HepG2 (cell line): ENCODE results near the gene PCNX4. TPM values are rescaled to one million over a fixed set of nuclear protein-coding genes. Genes with fewer than 3 reads are reported as not detected.

Experiments
- ADNP ChIP-seq: sonication (generic); formaldehyde crosslinking; IDR thresholded peaks from 2 replicates; pipeline ENCODE4 v1.4.0; 2020; ENCODE audit warnings: missing genetic modification reagents
- DDIT3 ChIP-seq: sonication (generic); formaldehyde crosslinking; IDR thresholded peaks from 2 replicates; pipeline ENCODE4 v1.4.0; 2020; ENCODE audit warnings: mild to moderate bottlenecking, missing genetic modification reagents
- FOSL2 ChIP-seq: sonication (generic); formaldehyde crosslinking; IDR thresholded peaks from 2 replicates; pipeline ENCODE4 v1.4.0; 2020; ENCODE audit warnings: missing genetic modification reagents
- HDAC2 ChIP-seq: sonication (generic); formaldehyde crosslinking; IDR thresholded peaks from 2 replicates; pipeline ENCODE4 v1.4.0; 2020; ENCODE audit warnings: missing genetic modification reagents
- HINFP ChIP-seq: sonication (generic); formaldehyde crosslinking; IDR thresholded peaks from 2 replicates; pipeline ENCODE4 v1.4.0; 2020; ENCODE audit warnings: low read depth, mild to moderate bottlenecking, missing genetic modification reagents
- MIER3 ChIP-seq: IDR thresholded peaks from 2 replicates; pipeline ENCODE4 v1.6.1; 2016; ENCODE audit warnings: missing compliant biosample characterization, borderline replicate concordance
- NFKB2 ChIP-seq: sonication (generic); formaldehyde crosslinking; IDR thresholded peaks from 2 replicates; pipeline ENCODE4 v1.4.0; 2020; ENCODE audit warnings: missing genetic modification reagents, borderline replicate concordance
- RBFOX2 ChIP-seq: fragments of 200-400 bp; formaldehyde crosslinking; IDR thresholded peaks from 2 replicates; pipeline ENCODE4 v1.6.1; 2017; ENCODE audit warnings: low read depth, mild to moderate bottlenecking, low read length
- SALL1 ChIP-seq: sonication (generic); formaldehyde crosslinking; IDR thresholded peaks from 2 replicates; pipeline ENCODE4 v1.8.0; 2022; ENCODE audit warnings: mild to moderate bottlenecking, missing genetic modification reagents
- SAP130 ChIP-seq: IDR thresholded peaks from 2 replicates; pipeline ENCODE4 v1.6.1; 2016; ENCODE audit warnings: low read depth
- TRIM22 ChIP-seq: fragments of 450-650 bp; IDR thresholded peaks from 2 replicates; pipeline ENCODE4 v1.6.1; 2017
- ZBTB1 ChIP-seq: sonication (generic); formaldehyde crosslinking; IDR thresholded peaks from 2 replicates; pipeline ENCODE4 v1.4.0; 2020; ENCODE audit warnings: missing genetic modification reagents, borderline replicate concordance
- ZBTB10 ChIP-seq: sonication (generic); formaldehyde crosslinking; IDR thresholded peaks from 2 replicates; pipeline ENCODE4 v1.4.0; 2020; ENCODE audit warnings: missing genetic modification reagents, borderline replicate concordance
- ZBTB44 ChIP-seq: sonication (generic); formaldehyde crosslinking; IDR thresholded peaks from 2 replicates; pipeline ENCODE4 v1.4.0; 2020; ENCODE audit warnings: missing genetic modification reagents
- ZNF264 ChIP-seq: sonication (generic); formaldehyde crosslinking; IDR thresholded peaks from 2 replicates; pipeline ENCODE4 v1.4.0; 2020; ENCODE audit warnings: missing genetic modification reagents
- ZNF468 ChIP-seq: sonication (generic); formaldehyde crosslinking; IDR thresholded peaks from 2 replicates; pipeline ENCODE4 v1.8.0; 2022; ENCODE audit warnings: mild to moderate bottlenecking, moderate library complexity, missing genetic modification reagents
- ZNF569 ChIP-seq: sonication (generic); formaldehyde crosslinking; IDR thresholded peaks from 2 replicates; pipeline ENCODE4 v1.5.0; 2020; ENCODE audit warnings: mild to moderate bottlenecking, missing genetic modification reagents, moderate library complexity, borderline replicate concordance
- ZNF710 ChIP-seq: sonication (generic); formaldehyde crosslinking; IDR thresholded peaks from 2 replicates; pipeline ENCODE4 v1.5.0; 2020; ENCODE audit warnings: mild to moderate bottlenecking, missing genetic modification reagents, borderline replicate concordance
- ZNF772 ChIP-seq: sonication (generic); formaldehyde crosslinking; IDR thresholded peaks from 2 replicates; pipeline ENCODE4 v1.5.0; 2020; ENCODE audit warnings: mild to moderate bottlenecking, missing genetic modification reagents
- polyA plus RNA-seq, 8 experiments: library from polyadenylated mRNA; depleted of rRNA in 3 of 8; stranded (reverse) in 7 of 8; unstranded in 1 of 8; fragments of >200 nt; fragmentation: Illumina TruSeq in 4 of 8; extraction: Trizol in 4 of 8; gene quantifications; 2 replicates each; pipeline versions ENCODE4 v1.2.1 to v1.2.3, GENCODE V29; 2011 to 2016; ENCODE audit warnings: low read depth in 4 of 8, missing spikeins in 1 of 8, mixed read lengths in 1 of 8; ENCODE audit not compliant: insufficient read depth in 1 of 8
- total RNA-seq, 5 experiments: library from RNA; depleted of rRNA; stranded (reverse); fragments of >200 nt; fragmentation: Illumina TruSeq; extraction: Trizol; gene quantifications; 2 replicates each; pipeline ENCODE4 v1.2.3, GENCODE V29; 2016; ENCODE audit warnings: low read depth in 1 of 5

The PCNX4 gene
- total and polyA plus RNA-seq, 2 of the 13 experiments (the other 11 are each of a cell fraction or from before 2014, with no cell fraction given): 28.6 to 43.0 TPM

- TF ChIP-seq ZBTB44 (CRISPR knock-in tag): no peak
- no peak for TF ChIP-seq ADNP (CRISPR knock-in tag)
- peak; percentile 62; the same call in 1 of the 2 replicates for TF ChIP-seq NFKB2
- TF ChIP-seq MIER3 (CRISPR knock-in tag): no peak
- peak; percentile 53 for TF ChIP-seq HDAC2 (CRISPR knock-in tag)
- TF ChIP-seq HINFP: no peak
- peak; percentile 87 for TF ChIP-seq RBFOX2
- TF ChIP-seq ZBTB1 (CRISPR knock-in tag): 0 out of 2 replicates have a peak, but pooled peaks have one; percentile 68
- no peak for TF ChIP-seq DDIT3 (CRISPR knock-in tag)
- TF ChIP-seq ZBTB10 (CRISPR knock-in tag): no peak
- 0 out of 2 replicates have a peak, but pooled peaks have one; percentile 74 for TF ChIP-seq ZNF772 (CRISPR knock-in tag)
- peak; percentile 82 for TF ChIP-seq SALL1 (CRISPR knock-in tag)
- no peak; the same call in 1 of the 2 replicates for TF ChIP-seq ZNF264 (CRISPR knock-in tag)
- TF ChIP-seq ZNF569: no peak
- TF ChIP-seq ZNF710 (CRISPR knock-in tag): peak; percentile 79
- peak; percentile 81 for TF ChIP-seq SAP130
- no peak for TF ChIP-seq ZNF468 (CRISPR knock-in tag)
- no peak for TF ChIP-seq FOSL2 (CRISPR knock-in tag)
- TF ChIP-seq TRIM22: no peak
These were observed 73.2 kb downstream of the PCNX4 start, which contains the start of gene DHRS7 (continued) for GRCh38 chr14:60164712-60165546.
